GM18505 (cell line): ENCODE results near the gene DNAJA4.
"Not testable (repeated sequence)": the region's sequence is repeated elsewhere in the genome, so short reads cannot be mapped to it uniquely, and the experiment has no call there.

ENCODE experiments used
- ATAC-seq: cut with Tn5 transposase; IDR thresholded peaks from one replicate; pipeline ENCODE4 v1.9.1; 2021; ENCODE audit not compliant: unreplicated experiment
- POLR2A ChIP-seq: IDR thresholded peaks from 4 replicates; pipeline ENCODE4 v1.6.1; 2011; ENCODE audit warnings: borderline replicate concordance; ENCODE audit not compliant: insufficient read depth, insufficient read length; ENCODE audit errors: extremely low read depth

Gene DNAJA4

GRCh38 chr15:78234515-78235040, 29.8 kb upstream of the DNAJA4 start, which contains the start of gene ACSBG1:
ACSBG1 (minus strand) TSS chr15:78234565; CDS start chr15:78234501, 64 bp downstream.
- no peak for ATAC-seq
- no peak for TF ChIP-seq POLR2A

DNA sequence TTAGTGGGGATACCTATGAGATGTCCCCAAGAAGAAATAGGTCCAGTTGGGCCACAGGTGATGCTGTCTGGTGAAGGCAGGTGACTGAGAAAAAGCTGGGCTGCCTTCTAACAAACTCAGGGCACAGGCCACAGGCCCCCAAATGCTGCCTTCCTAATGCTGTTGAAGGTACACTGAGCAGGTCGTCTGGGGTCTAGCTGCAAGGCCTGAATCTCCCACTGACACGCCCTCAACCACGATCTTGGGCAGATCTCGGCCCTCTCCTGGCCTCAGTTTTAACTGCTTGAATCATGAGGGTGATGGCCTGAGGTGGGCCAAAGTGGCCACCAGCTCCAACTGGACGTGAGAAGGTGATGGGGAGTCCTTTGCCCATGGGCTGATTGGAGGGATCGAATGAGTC, 27.9 kb upstream of the DNAJA4 start:
- TF ChIP-seq POLR2A: no peak

DNA sequence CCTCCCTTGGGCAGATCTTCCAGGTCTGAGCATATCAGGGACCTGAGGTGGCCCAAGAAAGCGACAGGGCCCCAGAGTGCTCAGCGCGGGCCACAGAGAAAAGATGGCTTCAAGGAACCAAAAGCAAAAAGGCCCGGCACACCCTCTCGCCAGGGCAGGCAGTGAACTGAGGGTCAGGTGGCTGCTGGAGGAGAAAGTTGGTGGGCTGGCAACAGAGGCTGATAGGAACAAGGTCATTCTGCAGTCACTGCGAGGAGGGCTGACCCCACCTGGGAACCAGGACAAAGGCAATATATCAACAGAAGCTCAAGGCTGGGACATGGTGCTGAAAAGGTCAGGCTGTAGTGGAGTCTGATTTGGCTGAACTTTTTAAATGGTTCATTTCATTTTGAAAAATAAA, 27.2 kb upstream of the DNAJA4 start:
- no peak for ATAC-seq
- TF ChIP-seq POLR2A: no peak

More for the DNA sequence above, 27.9 kb upstream of the DNAJA4 start:
- ATAC-seq: no peak

DNA sequence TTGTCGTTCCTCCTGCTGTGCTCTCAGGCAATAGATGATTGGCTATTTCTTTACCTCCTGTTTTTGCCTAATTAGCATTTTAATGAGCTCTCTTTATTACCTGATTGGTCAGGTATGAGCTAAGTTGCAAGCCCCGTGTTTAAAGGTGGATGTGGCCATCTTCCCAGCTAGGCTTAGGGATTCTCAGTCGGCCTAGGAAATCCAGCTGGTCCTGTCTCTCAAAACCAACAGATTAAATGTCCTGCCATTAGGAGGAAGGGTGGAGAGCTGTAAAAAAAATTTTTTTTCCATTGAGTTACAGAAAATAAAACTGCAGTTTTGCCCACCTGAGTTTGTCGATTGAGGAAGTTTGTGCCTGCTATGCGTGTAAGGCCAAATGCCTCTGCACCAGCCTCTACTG, 24.6 kb upstream of the DNAJA4 start:
- ATAC-seq: no peak
- no peak for TF ChIP-seq POLR2A

DNA sequence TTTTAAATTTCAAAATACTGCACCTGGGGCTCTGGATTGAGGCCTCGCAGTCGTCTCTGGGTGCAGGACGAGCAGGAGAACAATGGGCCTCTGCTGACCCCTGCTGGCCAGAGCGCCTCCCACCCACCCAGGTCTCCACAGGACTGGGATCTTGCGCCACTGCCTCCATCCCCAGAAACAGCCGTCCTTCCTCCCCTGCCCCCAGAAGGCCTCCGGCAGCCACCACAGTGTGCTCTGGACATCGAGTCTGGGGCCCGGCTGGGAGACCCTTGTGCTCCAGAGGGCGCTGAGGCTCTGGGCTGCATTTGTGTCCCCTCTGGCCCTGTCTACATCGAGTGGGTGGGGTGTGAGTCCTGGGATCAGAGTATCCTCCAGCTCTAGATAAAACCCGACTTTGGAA, 23.3 kb upstream of the DNAJA4 start:
- no peak for TF ChIP-seq POLR2A
- no peak for ATAC-seq

GRCh38 chr15:78242128-78242527, 22.2 kb upstream of the DNAJA4 start:
- no peak for ATAC-seq
- TF ChIP-seq POLR2A: no peak

- TF ChIP-seq POLR2A: no peak
- no peak for ATAC-seq
Measured at GRCh38 chr15:78243058-78243457, 21.3 kb upstream of the DNAJA4 start.

- ATAC-seq: no peak
- no peak for TF ChIP-seq POLR2A
Measured at GRCh38 chr15:78243491-78243941, 20.8 kb upstream of the DNAJA4 start.

DNA sequence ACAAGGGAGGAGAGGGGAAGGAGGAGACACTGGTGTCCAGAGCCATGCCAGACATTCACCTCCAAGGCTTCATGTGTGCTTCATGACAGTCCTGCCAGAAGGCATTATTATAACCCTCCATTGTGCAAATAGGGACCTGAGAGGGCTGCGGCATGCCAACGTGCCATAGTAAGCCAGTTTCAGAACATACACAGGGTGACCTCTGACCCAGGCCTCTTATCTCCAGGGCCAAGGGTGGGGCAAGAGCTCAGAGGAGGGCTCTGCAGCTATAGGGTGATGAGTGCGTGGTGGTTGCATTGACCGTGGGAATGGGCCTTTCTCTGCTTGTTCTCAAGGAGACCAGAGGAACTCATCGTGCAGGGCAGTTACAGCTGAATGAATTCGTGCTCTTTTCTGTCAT, 20.3 kb upstream of the DNAJA4 start:
- ATAC-seq: no peak
- TF ChIP-seq POLR2A: no peak

DNA sequence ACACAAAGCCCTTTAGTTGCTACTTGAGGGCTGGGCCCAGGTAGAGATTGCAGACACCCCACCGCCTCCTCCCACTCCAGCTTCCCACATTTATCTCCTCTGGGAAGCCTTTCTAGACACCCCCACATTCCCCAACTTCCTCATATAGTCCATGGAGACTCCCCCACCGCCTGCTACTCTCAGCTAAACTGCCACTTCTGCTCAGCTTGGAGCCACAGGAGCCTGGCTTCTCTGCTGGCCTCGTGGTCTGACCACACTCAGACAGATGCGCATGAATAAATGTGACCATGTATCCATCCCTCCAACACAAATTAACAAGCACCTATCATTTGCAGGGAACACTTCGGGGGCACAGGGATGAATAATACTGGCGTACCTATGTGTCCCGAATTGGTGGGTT, 19.5 kb upstream of the DNAJA4 start:
- no peak for TF ChIP-seq POLR2A
- no peak for ATAC-seq

GRCh38 chr15:78245392-78245791, 19.0 kb upstream of the DNAJA4 start:
- ATAC-seq: not testable (repeated sequence)

DNA sequence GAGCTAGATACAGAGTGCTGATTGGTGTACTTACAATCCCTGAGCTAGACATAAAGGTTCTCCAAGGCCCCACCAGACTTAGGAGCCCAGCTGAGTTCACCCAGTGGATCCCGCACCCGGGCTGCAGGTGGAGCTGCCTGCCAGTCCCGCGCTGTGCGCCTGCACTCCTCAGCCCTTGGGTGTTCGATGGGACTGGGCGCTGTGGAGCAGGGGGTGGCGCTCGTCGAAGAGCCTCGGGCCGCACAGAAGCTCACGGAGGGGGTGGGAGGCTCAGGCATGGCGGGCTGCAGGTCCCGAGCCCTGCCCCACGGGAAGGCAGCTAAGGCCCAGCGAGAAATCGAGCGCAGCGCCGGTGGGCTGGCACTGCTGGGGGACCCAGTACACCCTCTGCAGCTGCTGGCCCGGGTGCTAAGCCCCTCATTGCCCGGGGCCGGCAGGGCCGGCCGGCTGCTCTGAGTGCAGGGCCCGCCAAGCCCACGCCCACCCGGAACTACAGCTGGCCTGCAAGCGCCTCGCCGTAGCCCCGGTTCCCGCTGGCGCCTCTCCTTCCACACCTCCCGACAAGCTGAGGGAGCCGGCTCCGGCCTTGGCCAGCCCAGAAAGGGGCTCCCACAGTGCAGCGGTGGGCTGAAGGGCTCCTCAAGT, 18.3 kb upstream of the DNAJA4 start:
- not testable (repeated sequence) for ATAC-seq

- ATAC-seq: no peak
- TF ChIP-seq POLR2A: no peak
Measured at GRCh38 chr15:78247911-78248310, 16.5 kb upstream of the DNAJA4 start.

- TF ChIP-seq POLR2A: no peak
- ATAC-seq: no peak
Measured at GRCh38 chr15:78249131-78249530, 15.2 kb upstream of the DNAJA4 start.

DNA sequence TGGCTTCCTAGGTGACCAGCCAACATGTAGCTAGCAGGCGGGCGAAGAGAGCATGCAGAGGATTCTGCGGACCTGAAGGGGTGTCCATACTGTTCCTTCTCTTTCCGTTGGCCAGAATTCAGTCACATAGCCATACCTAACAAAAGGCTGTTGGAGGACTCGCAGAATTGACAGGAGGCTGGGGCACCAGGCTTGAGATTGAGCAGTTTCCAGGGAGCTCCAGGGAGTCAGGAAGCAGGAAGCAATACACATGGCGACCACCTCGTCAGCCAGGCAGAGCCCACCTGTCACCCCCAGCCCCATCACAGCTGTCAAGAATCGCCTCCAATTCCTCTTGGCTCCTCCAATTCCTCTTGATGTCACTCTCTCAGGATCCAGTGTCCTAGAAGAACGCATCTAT, 13.2 kb upstream of the DNAJA4 start:
- no peak for ATAC-seq
- TF ChIP-seq POLR2A: no peak
